Measurements from ENCODE around the gene SLC16A8.

Gene SLC16A8

GRCh38 chr22:38110008-38110862, 26.3 kb upstream of the SLC16A8 start, which contains the start of gene BAIAP2L2:
TSS of gene BAIAP2L2 (minus strand) at chr22:38110684. CDS start at chr22:38110525, 159 bp downstream.
- no peaks in the 10 kb centered on the region for H3K9me3 ChIP-seq (ENCODE audit: control insufficient read depth, low read length)
- H3K4me1 ChIP-seq (ENCODE audit: control insufficient read depth, insufficient read depth, low read length), result peaks cover 55% of the 10 kb centered on the region
- H3K27me3 ChIP-seq (ENCODE audit: control insufficient read depth, insufficient read depth, low read length), result no peaks in the 10 kb centered on the region
- H3K4me3 ChIP-seq (ENCODE audit: low read length), result peak within 1 kb of the TSS; percentile 20
- H3K36me3 ChIP-seq (ENCODE audit: control insufficient read depth, insufficient read depth, low read length), result no peaks in the 10 kb centered on the region
- H3K9ac ChIP-seq (ENCODE audit: low read length), result peak within 1 kb of the TSS; percentile 79

GRCh38 chr22:38109371-38110001, 25.5 kb upstream of the SLC16A8 start:
- no peaks in the 10 kb centered on the region for H3K9me3 ChIP-seq (ENCODE audit: control insufficient read depth, low read length)
- no peak overlapping the region for H3K4me3 ChIP-seq (ENCODE audit: low read length)
- H3K36me3 ChIP-seq (ENCODE audit: control insufficient read depth, insufficient read depth, low read length), result no peaks in the 10 kb centered on the region
- peaks cover 51% of the 10 kb centered on the region for H3K4me1 ChIP-seq (ENCODE audit: control insufficient read depth, insufficient read depth, low read length)
- H3K27me3 ChIP-seq (ENCODE audit: control insufficient read depth, insufficient read depth, low read length), result no peaks in the 10 kb centered on the region
- H3K9ac ChIP-seq (ENCODE audit: low read length), result peak overlapping the region; percentile 79

- Histone ChIP-seq H3K9ac (ENCODE audit: low read length) (no peak overlapping the region), H3K36me3 (ENCODE audit: control insufficient read depth, insufficient read depth, low read length) (no peaks in the 10 kb centered on the region), H3K4me1 (ENCODE audit: control insufficient read depth, insufficient read depth, low read length) (peaks cover 49% of the 10 kb centered on the region), H3K4me3 (ENCODE audit: low read length) (no peak overlapping the region), H3K27me3 (ENCODE audit: control insufficient read depth, insufficient read depth, low read length) (no peaks in the 10 kb centered on the region), H3K9me3 (ENCODE audit: control insufficient read depth, low read length) (no peaks in the 10 kb centered on the region)
Measured at GRCh38 chr22:38108561-38109319, 24.8 kb upstream of the SLC16A8 start.

- H3K27me3 ChIP-seq (ENCODE audit: control insufficient read depth, insufficient read depth, low read length), result no peaks in the 10 kb centered on the region
- H3K36me3 ChIP-seq (ENCODE audit: control insufficient read depth, insufficient read depth, low read length), result no peaks in the 10 kb centered on the region
- H3K4me1 ChIP-seq (ENCODE audit: control insufficient read depth, insufficient read depth, low read length), result peaks cover 49% of the 10 kb centered on the region
- peak overlapping the region; percentile 50 for H3K9ac ChIP-seq (ENCODE audit: low read length)
- no peaks in the 10 kb centered on the region for H3K9me3 ChIP-seq (ENCODE audit: control insufficient read depth, low read length)
- H3K4me3 ChIP-seq (ENCODE audit: low read length), result no peak overlapping the region
Measured at GRCh38 chr22:38107692-38108515, 23.9 kb upstream of the SLC16A8 start.

- H3K27me3 ChIP-seq (ENCODE audit: control insufficient read depth, insufficient read depth, low read length), result no peaks in the 10 kb centered on the region
- H3K36me3 ChIP-seq (ENCODE audit: control insufficient read depth, insufficient read depth, low read length), result no peaks in the 10 kb centered on the region
- H3K4me3 ChIP-seq (ENCODE audit: low read length), result no peak overlapping the region
- H3K4me1 ChIP-seq (ENCODE audit: control insufficient read depth, insufficient read depth, low read length), result peaks cover 40% of the 10 kb centered on the region
- no peaks in the 10 kb centered on the region for H3K9me3 ChIP-seq (ENCODE audit: control insufficient read depth, low read length)
- no peak overlapping the region for H3K9ac ChIP-seq (ENCODE audit: low read length)
Measured at GRCh38 chr22:38106814-38107578, 23.0 kb upstream of the SLC16A8 start.

- no peak overlapping the region for H3K4me3 ChIP-seq (ENCODE audit: low read length)
- no peaks in the 10 kb centered on the region for H3K9me3 ChIP-seq (ENCODE audit: control insufficient read depth, low read length)
- H3K4me1 ChIP-seq (ENCODE audit: control insufficient read depth, insufficient read depth, low read length), result peaks cover 16% of the 10 kb centered on the region
- no peaks in the 10 kb centered on the region for H3K36me3 ChIP-seq (ENCODE audit: control insufficient read depth, insufficient read depth, low read length)
- no peaks in the 10 kb centered on the region for H3K27me3 ChIP-seq (ENCODE audit: control insufficient read depth, insufficient read depth, low read length)
- H3K9ac ChIP-seq (ENCODE audit: low read length), result no peak overlapping the region
Measured at GRCh38 chr22:38104084-38104483, 20.1 kb upstream of the SLC16A8 start.

GRCh38 chr22:38103641-38104040, 19.7 kb upstream of the SLC16A8 start:
- Histone ChIP-seq H3K9me3 (ENCODE audit: control insufficient read depth, low read length) (no peaks in the 10 kb centered on the region), H3K27me3 (ENCODE audit: control insufficient read depth, insufficient read depth, low read length) (no peaks in the 10 kb centered on the region), H3K36me3 (ENCODE audit: control insufficient read depth, insufficient read depth, low read length) (no peaks in the 10 kb centered on the region), H3K4me1 (ENCODE audit: control insufficient read depth, insufficient read depth, low read length) (peaks cover 17% of the 10 kb centered on the region), H3K9ac (ENCODE audit: low read length) (no peak overlapping the region), H3K4me3 (ENCODE audit: low read length) (no peak overlapping the region)

- Histone ChIP-seq H3K9ac (ENCODE audit: low read length) (no peak overlapping the region), H3K9me3 (ENCODE audit: control insufficient read depth, low read length) (no peaks in the 10 kb centered on the region), H3K4me1 (ENCODE audit: control insufficient read depth, insufficient read depth, low read length) (peaks cover 9% of the 10 kb centered on the region), H3K4me3 (ENCODE audit: low read length) (no peak overlapping the region), H3K36me3 (ENCODE audit: control insufficient read depth, insufficient read depth, low read length) (no peaks in the 10 kb centered on the region), H3K27me3 (ENCODE audit: control insufficient read depth, insufficient read depth, low read length) (no peaks in the 10 kb centered on the region)
Measured at GRCh38 chr22:38098410-38099249, 14.6 kb upstream of the SLC16A8 start.

- no peak overlapping the region for H3K9ac ChIP-seq (ENCODE audit: low read length)
- no peaks in the 10 kb centered on the region for H3K9me3 ChIP-seq (ENCODE audit: control insufficient read depth, low read length)
- H3K4me1 ChIP-seq (ENCODE audit: control insufficient read depth, insufficient read depth, low read length), result peaks cover 9% of the 10 kb centered on the region
- no peaks in the 10 kb centered on the region for H3K36me3 ChIP-seq (ENCODE audit: control insufficient read depth, insufficient read depth, low read length)
- H3K4me3 ChIP-seq (ENCODE audit: low read length), result no peak overlapping the region
- H3K27me3 ChIP-seq (ENCODE audit: control insufficient read depth, insufficient read depth, low read length), result no peaks in the 10 kb centered on the region
Measured at GRCh38 chr22:38097557-38098409, 13.8 kb upstream of the SLC16A8 start.

GRCh38 chr22:38097058-38097457, 13.1 kb upstream of the SLC16A8 start:
- Histone ChIP-seq H3K9ac (ENCODE audit: low read length) (no peak overlapping the region), H3K27me3 (ENCODE audit: control insufficient read depth, insufficient read depth, low read length) (no peaks in the 10 kb centered on the region), H3K4me1 (ENCODE audit: control insufficient read depth, insufficient read depth, low read length) (peaks cover 9% of the 10 kb centered on the region), H3K4me3 (ENCODE audit: low read length) (no peak overlapping the region), H3K9me3 (ENCODE audit: control insufficient read depth, low read length) (no peaks in the 10 kb centered on the region), H3K36me3 (ENCODE audit: control insufficient read depth, insufficient read depth, low read length) (no peaks in the 10 kb centered on the region)
